Trophoblast cell (in vitro differentiated cells and primary cell): ENCODE results near the gene AMOTL2.

Experiments
- DNase-seq, 2 donors: peaks; one replicate each; pipeline ENCODE4 v3.0.0-alpha.2; 2016
- H2AFZ ChIP-seq: 2 replicates; pipeline ENCODE4 v1.6.1; 2013; ENCODE audit warnings: low read length, moderate library complexity, mild to moderate bottlenecking; ENCODE audit not compliant: insufficient read depth, poor library complexity
- H2AK5ac ChIP-seq: 2 replicates; pipeline ENCODE4 v1.6.1; 2013; ENCODE audit warnings: mild to moderate bottlenecking, low read length
- H2BK120ac ChIP-seq: 2 replicates; pipeline ENCODE4 v1.6.1; 2013; ENCODE audit warnings: low read length, mild to moderate bottlenecking, moderate library complexity; ENCODE audit not compliant: insufficient read depth, poor library complexity
- H2BK12ac ChIP-seq: 2 replicates; pipeline ENCODE4 v1.6.1; 2013; ENCODE audit warnings: mild to moderate bottlenecking, low read length, moderate library complexity
- H2BK5ac ChIP-seq: 2 replicates; pipeline ENCODE4 v1.6.1; 2013; ENCODE audit warnings: low read length, low read depth, moderate library complexity, mild to moderate bottlenecking; ENCODE audit not compliant: poor library complexity
- H3K14ac ChIP-seq: 2 replicates; pipeline ENCODE4 v1.6.1; 2013; ENCODE audit warnings: mild to moderate bottlenecking, low read length
- H3K18ac ChIP-seq: 2 replicates; pipeline ENCODE4 v1.6.1; 2013; ENCODE audit warnings: mild to moderate bottlenecking, low read length
- H3K23ac ChIP-seq: 2 replicates; pipeline ENCODE4 v1.6.1; 2013; ENCODE audit warnings: low read length
- H3K27ac ChIP-seq: 2 replicates; pipeline ENCODE4 v1.5.1; 2013; ENCODE audit warnings: low read depth, mild to moderate bottlenecking, inconsistent platforms, low read length, moderate library complexity
- H3K27me3 ChIP-seq: 2 replicates; pipeline ENCODE4 v1.6.1; 2013; ENCODE audit warnings: inconsistent platforms, mild to moderate bottlenecking, low read length, moderate library complexity; ENCODE audit not compliant: insufficient read depth
- H3K36me3 ChIP-seq, 2 experiments: 1 replicate in 1 of 2; 2 replicates in 1 of 2; pipeline ENCODE4 v1.6.1; 2013; ENCODE audit warnings: low read length in 2 of 2, mild to moderate bottlenecking in 2 of 2, moderate library complexity in 1 of 2; ENCODE audit not compliant: insufficient read depth in 2 of 2, control insufficient read depth in 1 of 2
- H3K4ac ChIP-seq: 2 replicates; pipeline ENCODE4 v1.6.1; 2013; ENCODE audit warnings: low read depth, mild to moderate bottlenecking, low read length, moderate library complexity
- H3K4me1 ChIP-seq, 2 experiments: 1 replicate in 1 of 2; 2 replicates in 1 of 2; pipeline ENCODE4 v1.6.1; 2013; ENCODE audit warnings: low read length in 2 of 2, mild to moderate bottlenecking in 2 of 2, moderate library complexity in 1 of 2; ENCODE audit not compliant: insufficient read depth in 2 of 2, control insufficient read depth in 1 of 2
- H3K4me2 ChIP-seq: 2 replicates; pipeline ENCODE4 v1.6.1; 2013; ENCODE audit warnings: inconsistent platforms, mild to moderate bottlenecking, low read length, moderate library complexity
- H3K4me3 ChIP-seq: 2 replicates; pipeline ENCODE4 v1.5.1; 2013; ENCODE audit warnings: mild to moderate bottlenecking, low read depth, low read length, inconsistent platforms
- H3K79me1 ChIP-seq: one replicate; pipeline ENCODE4 v1.6.1; 2013; ENCODE audit warnings: low read length
- H3K79me2 ChIP-seq: 2 replicates; pipeline ENCODE4 v1.6.1; 2013; ENCODE audit warnings: low read length, mild to moderate bottlenecking; ENCODE audit not compliant: control insufficient read depth, insufficient read depth, poor library complexity
- H3K9ac ChIP-seq: 2 replicates; pipeline ENCODE4 v1.6.1; 2013; ENCODE audit warnings: mild to moderate bottlenecking, low read length
- H3K9me3 ChIP-seq: 2 replicates; pipeline ENCODE4 v1.6.1; 2013; ENCODE audit warnings: low read depth, mild to moderate bottlenecking, control low read depth, inconsistent platforms, low read length; ENCODE audit not compliant: insufficient read depth
- H4K12ac ChIP-seq: 2 replicates; pipeline ENCODE4 v1.6.1; 2013; ENCODE audit warnings: low read depth, mild to moderate bottlenecking, low read length, moderate library complexity
- H4K8ac ChIP-seq: 2 replicates; pipeline ENCODE4 v1.6.1; 2013; ENCODE audit warnings: low read depth, mild to moderate bottlenecking, low read length, moderate library complexity
- H4K91ac ChIP-seq: one replicate; pipeline ENCODE4 v1.6.1; 2013; ENCODE audit warnings: low read depth, mild to moderate bottlenecking, low read length, moderate library complexity
- WGBS: extraction: QIAGEN DNeasy Blood & Tissue Kit; methylation state at CpG from one replicate; pipeline ENCODE4 v1.1.7; 2013; ENCODE audit warnings: missing lambda C conversion rate; ENCODE audit not compliant: insufficient read length, insufficient coverage; ENCODE audit errors: extremely low coverage; 5-methylcytosine and 5-hydroxymethylcytosine counted together

The AMOTL2 gene

DNA sequence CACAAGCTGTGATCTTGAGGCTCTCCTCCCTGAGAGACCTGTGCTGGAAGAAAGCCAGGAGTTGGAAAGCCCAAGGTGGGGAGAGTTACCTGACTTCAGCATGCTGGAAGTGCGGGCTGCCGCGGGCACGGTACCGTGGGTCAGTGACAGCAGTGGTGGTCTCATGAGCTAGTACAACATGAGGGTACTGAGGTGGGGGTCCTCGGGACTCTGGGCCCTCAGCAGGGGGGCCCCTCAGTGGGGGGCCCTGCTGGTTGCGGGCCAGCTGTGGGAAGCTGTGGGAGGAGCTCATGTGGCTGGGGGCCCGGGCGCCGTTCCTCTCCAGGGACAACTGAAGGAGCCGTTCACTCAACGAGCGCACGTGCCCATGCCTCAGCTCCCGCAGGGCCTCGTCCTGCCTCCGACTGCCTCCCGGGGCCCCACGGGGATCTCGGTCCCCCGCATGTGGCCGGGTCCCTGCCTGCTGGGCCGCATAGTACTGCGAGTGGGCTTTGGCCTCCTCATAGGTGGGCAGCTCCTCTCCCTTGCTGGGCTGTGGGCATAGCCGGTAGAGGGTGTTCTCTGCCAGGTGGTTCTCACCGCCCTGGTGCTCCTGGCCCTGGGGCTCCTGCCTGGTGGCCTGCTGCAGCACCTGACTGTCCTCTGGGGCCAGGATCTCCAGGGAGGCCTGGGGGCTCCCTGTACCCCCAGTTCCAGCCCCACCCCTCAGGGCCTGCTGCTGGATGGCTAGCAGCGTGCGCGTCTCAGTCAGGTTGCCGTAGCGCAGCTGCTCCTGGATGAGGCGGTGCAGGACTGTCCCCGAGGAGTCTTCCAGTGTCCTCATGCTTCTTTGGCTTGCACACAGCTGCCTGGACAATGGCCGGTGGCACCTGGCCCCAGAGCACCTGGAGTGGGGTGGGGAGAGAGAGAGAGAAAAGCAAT, 3.4 kb downstream of the AMOTL2 start:
- DNase-seq: no peak
- Histone ChIP-seq H3K36me3 (peaks cover 58 to 64% of the 10 kb centered on the region in 2 experiments), H3K79me2 (peaks cover 46% of the 10 kb centered on the region), H3K14ac (peak overlapping the region; percentile 65), H3K9me3 (no peaks in the 10 kb centered on the region), H4K12ac (peak overlapping the region; percentile 28), H3K4ac (peak overlapping the region; percentile 94), H3K4me3 (peak overlapping the region; percentile 23), H2AK5ac (peak overlapping the region; percentile 49), H3K27ac (peak overlapping the region; percentile 100), H2BK12ac (no peak overlapping the region), H2BK120ac (no peak overlapping the region), H4K8ac (peak overlapping the region; percentile 38), H3K23ac (no peak overlapping the region), H3K9ac (peak overlapping the region; percentile 47), H3K18ac (peak overlapping the region; percentile 88), H3K79me1 (peaks cover 70% of the 10 kb centered on the region), H2BK5ac (peak overlapping the region; percentile 73), H3K4me1 (peaks cover 49 to 58% of the 10 kb centered on the region in 2 experiments), H2AFZ (no peak overlapping the region), H3K4me2 (peak overlapping the region; percentile 83), H4K91ac (peak overlapping the region; percentile 73), H3K27me3 (no peaks in the 10 kb centered on the region)
- WGBS: no CpG with 5 or more reads among the region's 34 CpGs

DNA sequence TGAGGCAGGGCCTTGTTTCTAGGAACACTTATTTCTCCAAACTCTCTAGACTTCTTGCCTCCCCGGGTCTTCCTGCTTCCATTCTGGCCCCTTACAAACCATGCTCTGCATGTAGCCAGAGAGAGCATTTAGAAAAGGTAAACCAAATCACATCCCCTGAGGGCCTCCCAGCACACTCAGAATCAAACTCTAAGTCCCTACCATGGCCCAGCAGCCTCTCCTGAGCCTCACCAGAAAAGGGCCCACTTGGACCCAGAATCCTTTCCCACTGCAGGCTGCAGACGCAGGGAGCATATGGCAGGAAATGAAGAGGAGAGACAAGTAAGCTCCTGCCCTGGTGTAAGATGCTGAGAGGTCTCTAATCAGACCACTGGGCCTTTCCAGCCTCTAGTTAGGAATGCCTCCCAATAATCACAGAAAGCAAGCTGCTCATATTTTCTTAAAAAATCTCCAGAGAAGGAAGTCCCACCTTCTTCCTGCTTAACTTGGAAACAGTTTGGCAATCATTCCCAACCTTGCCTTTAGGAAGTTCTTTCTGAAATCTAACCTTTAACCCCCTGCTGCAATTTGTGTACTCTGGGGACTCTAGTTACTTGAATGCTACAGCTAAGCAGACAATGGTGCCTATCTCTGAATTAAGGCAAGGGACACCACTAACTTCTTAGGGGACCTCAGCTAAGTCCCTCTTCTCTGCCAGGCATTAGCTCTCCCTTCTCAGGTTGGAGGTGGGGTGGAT, 4.2 kb downstream of the AMOTL2 start:
- Histone ChIP-seq H4K12ac (no peak overlapping the region), H3K4me2 (peak overlapping the region; percentile 8), H2BK120ac (no peak overlapping the region), H2BK12ac (no peak overlapping the region), H3K9me3 (no peaks in the 10 kb centered on the region), H3K79me2 (peaks cover 41% of the 10 kb centered on the region), H3K9ac (peak overlapping the region; percentile 34), H2AFZ (peak overlapping the region; percentile 26), H3K18ac (peak overlapping the region; percentile 32), H2BK5ac (peak overlapping the region; percentile 49), H3K36me3 (peaks cover 65 to 73% of the 10 kb centered on the region in 2 experiments), H4K91ac (peak overlapping the region; percentile 37), H3K79me1 (peaks cover 70% of the 10 kb centered on the region), H3K4ac (peak overlapping the region; percentile 94), H3K27me3 (no peaks in the 10 kb centered on the region), H3K23ac (no peak overlapping the region), H3K14ac (peak overlapping the region; percentile 65), H3K27ac (peak overlapping the region; percentile 100), H4K8ac (peak overlapping the region; percentile 38), H2AK5ac (no peak overlapping the region), H3K4me3 (no peak overlapping the region), H3K4me1 (peaks cover 49 to 58% of the 10 kb centered on the region in 2 experiments)
- no CpG with 5 or more reads among the region's 2 CpGs for WGBS
- DNase-seq: no peak

DNA sequence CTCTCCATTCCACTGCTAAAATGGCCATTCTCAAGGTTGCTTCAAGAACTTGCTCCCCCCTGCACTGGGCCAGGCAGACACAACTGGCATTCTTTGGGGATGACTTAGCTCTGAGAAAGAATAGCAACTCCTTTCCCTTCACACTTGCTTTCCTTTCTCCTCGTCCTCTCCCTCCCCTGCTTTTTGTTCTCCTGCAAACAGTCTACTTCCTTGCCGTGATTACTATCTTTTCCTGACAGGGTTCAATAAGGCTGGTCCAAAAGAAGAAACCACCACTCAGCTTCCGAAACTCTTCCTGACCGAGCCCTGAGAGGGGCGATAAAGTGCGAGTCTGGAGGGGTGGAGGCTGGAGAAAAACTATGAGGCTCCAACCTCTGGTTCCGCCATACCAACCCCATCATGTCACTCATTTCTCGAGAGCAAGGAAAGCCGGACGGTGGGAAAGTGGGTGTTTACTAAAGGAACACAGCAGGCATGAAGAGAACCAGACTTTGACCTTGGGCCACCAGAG, 5.0 kb downstream of the AMOTL2 start:
- Histone ChIP-seq H2BK12ac (no peak overlapping the region), H3K4me1 (peaks cover 55 to 65% of the 10 kb centered on the region in 2 experiments), H3K79me2 (peaks cover 39% of the 10 kb centered on the region), H3K4ac (peak overlapping the region; percentile 70), H2BK120ac (no peak overlapping the region), H3K18ac (peak overlapping the region; percentile 27), H3K9me3 (no peaks in the 10 kb centered on the region), H3K9ac (no peak overlapping the region), H3K4me3 (no peak overlapping the region), H4K12ac (no peak overlapping the region), H4K91ac (peak overlapping the region; percentile 54), H2AK5ac (no peak overlapping the region), H3K27ac (peak overlapping the region; percentile 100), H3K4me2 (peak overlapping the region; percentile 5), H2AFZ (no peak overlapping the region), H3K23ac (no peak overlapping the region), H3K79me1 (peaks cover 69% of the 10 kb centered on the region), H3K14ac (no peak overlapping the region), H2BK5ac (peak overlapping the region; percentile 60), H3K27me3 (no peaks in the 10 kb centered on the region), H4K8ac (peak overlapping the region; percentile 38), H3K36me3 (peaks cover 70 to 79% of the 10 kb centered on the region in 2 experiments)
- DNase-seq: no peak
- WGBS: no CpG with 5 or more reads among the region's 10 CpGs

DNA sequence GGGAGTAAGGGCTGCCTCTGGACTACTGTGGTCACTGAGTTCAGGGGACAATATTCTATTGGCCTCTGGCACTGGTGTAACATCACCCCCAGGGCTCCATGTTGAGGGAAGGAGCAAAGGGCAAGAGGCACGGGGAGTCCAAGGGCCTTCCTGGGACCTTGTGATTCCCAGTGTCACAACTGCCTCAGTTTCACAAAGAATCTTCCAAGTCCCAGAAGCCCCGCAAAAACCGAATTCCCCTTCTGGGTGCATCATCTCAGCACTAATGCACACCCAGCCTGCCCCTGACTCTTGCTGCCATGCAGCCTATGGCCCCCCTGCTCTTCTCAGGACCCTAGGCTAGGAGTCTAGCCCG, 5.5 kb downstream of the AMOTL2 start:
- H3K23ac ChIP-seq: no peak overlapping the region
- H3K4me3 ChIP-seq: no peak overlapping the region
- no peak overlapping the region for H2AK5ac ChIP-seq
- H2AFZ ChIP-seq: no peak overlapping the region
- peak overlapping the region; percentile 30 for H4K8ac ChIP-seq
- H3K36me3 ChIP-seq: peaks cover 72 to 80% of the 10 kb centered on the region in 2 experiments
- H3K9ac ChIP-seq: no peak overlapping the region
- peak overlapping the region; percentile 60 for H2BK5ac ChIP-seq
- no CpG with 5 or more reads among the region's 4 CpGs for WGBS
- DNase-seq: no peak
- H3K79me1 ChIP-seq: peaks cover 66% of the 10 kb centered on the region
- H2BK120ac ChIP-seq: peak overlapping the region; percentile 60
- peak overlapping the region; percentile 32 for H3K14ac ChIP-seq
- H3K79me2 ChIP-seq: peaks cover 37% of the 10 kb centered on the region
- H3K18ac ChIP-seq: peak overlapping the region; percentile 77
- H3K27ac ChIP-seq: peak overlapping the region; percentile 100
- H3K27me3 ChIP-seq: no peaks in the 10 kb centered on the region
- peaks cover 56 to 68% of the 10 kb centered on the region in 2 experiments for H3K4me1 ChIP-seq
- H3K4me2 ChIP-seq: peak overlapping the region; percentile 12
- H3K9me3 ChIP-seq: no peaks in the 10 kb centered on the region
- peak overlapping the region; percentile 54 for H4K91ac ChIP-seq
- peak overlapping the region; percentile 70 for H3K4ac ChIP-seq
- peak overlapping the region; percentile 41 for H2BK12ac ChIP-seq
- H4K12ac ChIP-seq: no peak overlapping the region
